Mesenchymal stem cell (in vitro differentiated cells and primary cell): ENCODE data around the gene FAM131A.

ENCODE experiments used
- DNase-seq: peaks from one replicate; pipeline ENCODE4 v3.0.0-alpha.2; 2013
- H2AFZ ChIP-seq: one replicate; pipeline ENCODE4 v1.6.1; 2013; ENCODE audit warnings: low read depth, mild to moderate bottlenecking, control low read depth, inconsistent platforms, low read length, moderate library complexity
- H2AK5ac ChIP-seq: 2 replicates; pipeline ENCODE4 v1.6.1; 2013; ENCODE audit warnings: low read length, moderate library complexity, mild to moderate bottlenecking, inconsistent platforms; ENCODE audit not compliant: severe bottlenecking
- H2BK120ac ChIP-seq: one replicate; pipeline ENCODE4 v1.6.1; 2013; ENCODE audit warnings: low read depth, mild to moderate bottlenecking, inconsistent platforms, low read length, moderate library complexity
- H2BK12ac ChIP-seq, 2 experiments: one replicate each; pipeline ENCODE4 v1.6.1; 2013; ENCODE audit warnings: inconsistent platforms in 2 of 2, low read length in 2 of 2, mild to moderate bottlenecking in 2 of 2, moderate library complexity in 2 of 2, control low read depth in 1 of 2
- H2BK15ac ChIP-seq: one replicate; pipeline ENCODE4 v1.6.1; 2013; ENCODE audit warnings: mild to moderate bottlenecking, low read depth, inconsistent platforms; ENCODE audit not compliant: poor library complexity, severe bottlenecking
- H2BK5ac ChIP-seq: 2 replicates; pipeline ENCODE4 v1.6.1; 2013; ENCODE audit warnings: low read depth, mild to moderate bottlenecking, low read length, control low read depth, inconsistent platforms; ENCODE audit not compliant: poor library complexity, severe bottlenecking
- H3K14ac ChIP-seq, 2 experiments: one replicate each; pipeline ENCODE4 v1.6.1; 2013; ENCODE audit warnings: inconsistent platforms in 2 of 2, low read length in 2 of 2, control low read depth in 1 of 2, mild to moderate bottlenecking in 1 of 2, moderate library complexity in 1 of 2
- H3K18ac ChIP-seq, 2 experiments: one replicate each; pipeline ENCODE4 v1.6.1; 2013; ENCODE audit warnings: inconsistent platforms in 2 of 2, low read length in 2 of 2, control low read depth in 1 of 2, low read depth in 1 of 2, mild to moderate bottlenecking in 1 of 2
- H3K23ac ChIP-seq, 2 experiments: one replicate each; pipeline ENCODE4 v1.6.1; 2013; ENCODE audit warnings: inconsistent platforms in 2 of 2, low read length in 2 of 2, mild to moderate bottlenecking in 2 of 2, moderate library complexity in 2 of 2, control low read depth in 1 of 2
- H3K27ac ChIP-seq: 2 replicates; pipeline ENCODE4 v1.5.1; 2013; ENCODE audit warnings: mild to moderate bottlenecking, moderate library complexity, low read length, control low read depth, inconsistent platforms; ENCODE audit not compliant: poor library complexity, severe bottlenecking
- H3K27me3 ChIP-seq, 2 experiments: 2 replicates each; pipeline versions ENCODE4 v1.6.1 to v1.7.0; 2013; ENCODE audit warnings: low read length in 2 of 2, mild to moderate bottlenecking in 2 of 2, moderate library complexity in 2 of 2, control low read depth in 1 of 2, inconsistent platforms in 1 of 2; ENCODE audit not compliant: control insufficient read depth in 1 of 2, insufficient read depth in 1 of 2
- H3K36me3 ChIP-seq, 2 experiments: 2 replicates each; pipeline versions ENCODE4 v1.6.1 to v1.7.0; 2013; ENCODE audit warnings: low read length in 2 of 2, control low read depth in 1 of 2, inconsistent platforms in 1 of 2, low read depth in 1 of 2, mild to moderate bottlenecking in 1 of 2; ENCODE audit not compliant: insufficient read depth in 2 of 2, control insufficient read depth in 1 of 2
- H3K4ac ChIP-seq, 2 experiments: one replicate each; pipeline ENCODE4 v1.6.1; 2013; ENCODE audit warnings: inconsistent platforms in 2 of 2, low read length in 2 of 2, mild to moderate bottlenecking in 2 of 2, moderate library complexity in 2 of 2, control low read depth in 1 of 2, low read depth in 1 of 2
- H3K4me1 ChIP-seq: 2 replicates; pipeline ENCODE4 v1.6.1; 2013; ENCODE audit warnings: low read depth, low read length, control low read depth; ENCODE audit not compliant: control insufficient read depth, insufficient read depth
- H3K4me2 ChIP-seq: 2 replicates; pipeline ENCODE4 v1.6.1; 2013; ENCODE audit warnings: low read length, mild to moderate bottlenecking, inconsistent platforms; ENCODE audit not compliant: poor library complexity, severe bottlenecking
- H3K4me3 ChIP-seq, 2 experiments: 2 replicates each; pipeline versions ENCODE4 v1.5.1 to v1.7.0; 2013; ENCODE audit warnings: low read length in 2 of 2, mild to moderate bottlenecking in 2 of 2, control low read depth in 1 of 2, low read depth in 1 of 2; ENCODE audit not compliant: insufficient read depth in 1 of 2
- H3K79me1 ChIP-seq: replicated peaks from 2 replicates; pipeline ENCODE4 v1.6.1; 2013; ENCODE audit warnings: mild to moderate bottlenecking, control low read depth, low read length, inconsistent platforms; ENCODE audit not compliant: poor library complexity, severe bottlenecking
- H3K9ac ChIP-seq: 2 replicates; pipeline ENCODE4 v1.7.0; 2013; ENCODE audit warnings: mild to moderate bottlenecking, low read length, moderate library complexity
- H3K9me3 ChIP-seq: 2 replicates; pipeline ENCODE4 v1.7.0; 2013; ENCODE audit warnings: mild to moderate bottlenecking, low read length; ENCODE audit not compliant: control insufficient read depth
- H4K8ac ChIP-seq: one replicate; pipeline ENCODE4 v1.6.1; 2013; ENCODE audit warnings: inconsistent platforms, mild to moderate bottlenecking, low read length, moderate library complexity
- H4K91ac ChIP-seq: one replicate; pipeline ENCODE4 v1.6.1; 2013; ENCODE audit warnings: mild to moderate bottlenecking, low read length, inconsistent platforms
- WGBS: methylation state at CpG from one replicate; pipeline ENCODE4 v1.1.7; 2013; ENCODE audit warnings: mixed read lengths; 5-methylcytosine and 5-hydroxymethylcytosine counted together

FAM131A gene

GRCh38 chr3:184334470-184335158 lies 2.8 kb upstream of the FAM131A start:
- H3K36me3 ChIP-seq = peaks cover 46 to 58% of the 10 kb centered on the region in 2 experiments
- H3K79me1 ChIP-seq = peaks cover 20% of the 10 kb centered on the region
- no peak overlapping the region for H3K4me2 ChIP-seq
- peaks cover 52% of the 10 kb centered on the region for H3K4me1 ChIP-seq
- no peak overlapping the region for H2AFZ ChIP-seq
- H3K9me3 ChIP-seq = no peaks in the 10 kb centered on the region
- peak overlapping the region; percentile 90 for H3K9ac ChIP-seq
- H3K18ac ChIP-seq = no peak overlapping the region
- no peak overlapping the region for H4K91ac ChIP-seq
- H3K27ac ChIP-seq = peak overlapping the region; percentile 78
- H2BK15ac ChIP-seq = no peak overlapping the region
- no peak overlapping the region for H2AK5ac ChIP-seq
- DNase-seq = peak; percentile 83
- no peak overlapping the region for H2BK120ac ChIP-seq
- WGBS = 56% methylated on average over 11 of the region's 15 CpGs
- H2BK12ac ChIP-seq = no peak overlapping the region
- H3K4ac ChIP-seq = no peak overlapping the region
- H3K14ac ChIP-seq = no peak overlapping the region
- no peak overlapping the region for H3K23ac ChIP-seq
- H4K8ac ChIP-seq = no peak overlapping the region
- no peak overlapping the region for H2BK5ac ChIP-seq
- no peak overlapping the region for H3K4me3 ChIP-seq
- no peaks in the 10 kb centered on the region for H3K27me3 ChIP-seq

- Histone ChIP-seq H2BK12ac (peak overlapping the region in 1 of 2 experiments; percentile 21), H2BK5ac (no peak overlapping the region)
- WGBS = 28% methylated on average over 2 of the region's 4 CpGs
Observed at GRCh38 chr3:184335291-184335660, 2.1 kb upstream of the FAM131A start.

GRCh38 chr3:184335661-184336546 lies 1.5 kb upstream of the FAM131A start:
- 3% methylated on average over 39 of the region's 77 CpGs for WGBS
- peak; percentile 81 for DNase-seq
- Histone ChIP-seq H3K27me3 (no peaks in the 10 kb centered on the region), H3K36me3 (peaks cover 45 to 46% of the 10 kb centered on the region in 2 experiments), H3K4me3 (peak overlapping the region; percentile 71 to 86), H3K4ac (peak overlapping the region; percentile 54 to 71), H3K18ac (peak overlapping the region; percentile 52 to 96), H3K9ac (peak overlapping the region; percentile 90), H2BK12ac (peak overlapping the region; percentile 31 to 76), H2AFZ (no peak overlapping the region), H3K4me2 (peak overlapping the region; percentile 72), H3K9me3 (no peaks in the 10 kb centered on the region), H3K27ac (peak overlapping the region; percentile 78), H3K4me1 (peaks cover 52% of the 10 kb centered on the region), H4K8ac (peak overlapping the region; percentile 77), H2BK15ac (no peak overlapping the region), H2AK5ac (peak overlapping the region; percentile 42), H2BK120ac (peak overlapping the region; percentile 8), H4K91ac (peak overlapping the region; percentile 89), H3K79me1 (peaks cover 23% of the 10 kb centered on the region), H3K14ac (peak overlapping the region in 1 of 2 experiments; percentile 92), H3K23ac (peak overlapping the region in 1 of 2 experiments; percentile 70), H2BK5ac (peak overlapping the region; percentile 90)

More at GRCh38 chr3:184335291-184335660, 2.1 kb upstream of the FAM131A start:
- Histone ChIP-seq H3K14ac (no peak overlapping the region), H2BK120ac (no peak overlapping the region), H2AFZ (no peak overlapping the region), H3K4ac (peak overlapping the region in 1 of 2 experiments; percentile 35), H3K4me1 (peaks cover 52% of the 10 kb centered on the region), H3K4me2 (peak overlapping the region; percentile 72), H2BK15ac (no peak overlapping the region), H3K23ac (no peak overlapping the region), H3K27ac (peak overlapping the region; percentile 78), H4K91ac (no peak overlapping the region), H3K27me3 (no peaks in the 10 kb centered on the region), H2AK5ac (peak overlapping the region; percentile 3), H3K9ac (peak overlapping the region; percentile 90), H3K18ac (peak overlapping the region in 1 of 2 experiments; percentile 71), H4K8ac (no peak overlapping the region), H3K36me3 (peaks cover 46 to 52% of the 10 kb centered on the region in 2 experiments), H3K4me3 (peak overlapping the region in 1 of 2 experiments; percentile 86), H3K79me1 (peaks cover 22% of the 10 kb centered on the region), H3K9me3 (no peaks in the 10 kb centered on the region)
- no peak for DNase-seq
